WERI-Rb-1 (cell line): Measurements from ENCODE around the gene KIAA0825.
"Not testable (repeated sequence)": the region's sequence is repeated elsewhere in the genome, so short reads cannot be mapped to it uniquely, and the experiment has no call there.

Experiments used
- DNase-seq: peaks from one replicate; pipeline ENCODE4 v3.0.0-alpha.2; 2020
- H3K27ac ChIP-seq: fragments of 250-450 bp; sonication (Bioruptor Pico); 2 replicates; pipeline ENCODE4 v1.5.1; 2020; ENCODE audit warnings: mild to moderate bottlenecking, moderate library complexity
- H3K27me3 ChIP-seq: fragments of 250-450 bp; sonication (Bioruptor Pico); 2 replicates; pipeline ENCODE4 v1.5.1; 2021; ENCODE audit warnings: mild to moderate bottlenecking, low read depth, moderate library complexity; ENCODE audit not compliant: insufficient read depth, severe bottlenecking
- H3K36me3 ChIP-seq: fragments of 250-450 bp; sonication (Bioruptor Pico); 2 replicates; pipeline ENCODE4 v1.5.1; 2020; ENCODE audit warnings: mild to moderate bottlenecking, moderate library complexity
- H3K4me3 ChIP-seq: 2 replicates; pipeline ENCODE4 v1.5.1; 2011; ENCODE audit warnings: low read depth, mild to moderate bottlenecking, control low read depth, low read length
- H3K9me3 ChIP-seq: fragments of 250-450 bp; sonication (Bioruptor Pico); 2 replicates; pipeline ENCODE4 v1.5.1; 2021; ENCODE audit warnings: mild to moderate bottlenecking, moderate library complexity; ENCODE audit not compliant: severe bottlenecking
- TF ChIP-seq, protein P1 (sequence below): IDR thresholded peaks from 2 replicates; pipeline ENCODE4 v1.5.1; 2011; ENCODE audit warnings: low read depth, mild to moderate bottlenecking, control low read depth, inconsistent platforms, low read length

The KIAA0825 gene

DNA sequence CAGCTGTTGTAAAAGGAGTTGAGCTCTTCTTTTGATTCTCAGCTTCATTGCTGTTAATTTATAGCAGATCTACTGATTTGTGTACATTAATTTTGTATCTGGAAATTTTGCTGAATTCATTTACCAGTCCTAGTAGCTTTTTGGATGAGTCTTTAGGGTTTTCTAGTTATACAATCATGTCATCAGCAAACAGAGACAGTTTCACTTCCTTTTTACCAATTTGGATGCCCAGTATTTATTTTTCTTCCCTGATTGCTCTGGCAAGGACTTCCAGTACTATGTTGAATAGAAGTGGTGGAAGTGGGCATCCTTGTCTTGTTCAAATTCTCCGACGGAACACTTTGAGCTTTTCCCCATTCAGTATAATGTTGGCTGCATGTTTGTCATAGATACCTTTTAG is 478.1 kb downstream of the KIAA0825 start:
- Histone ChIP-seq H3K9me3 (no peaks in the 10 kb centered on the region), H3K36me3 (no peaks in the 10 kb centered on the region), H3K27ac (no peak overlapping the region), H3K4me3 (no peak overlapping the region), H3K27me3 (no peaks in the 10 kb centered on the region)
- DNase-seq = no peak
- TF ChIP-seq, protein P1, sequence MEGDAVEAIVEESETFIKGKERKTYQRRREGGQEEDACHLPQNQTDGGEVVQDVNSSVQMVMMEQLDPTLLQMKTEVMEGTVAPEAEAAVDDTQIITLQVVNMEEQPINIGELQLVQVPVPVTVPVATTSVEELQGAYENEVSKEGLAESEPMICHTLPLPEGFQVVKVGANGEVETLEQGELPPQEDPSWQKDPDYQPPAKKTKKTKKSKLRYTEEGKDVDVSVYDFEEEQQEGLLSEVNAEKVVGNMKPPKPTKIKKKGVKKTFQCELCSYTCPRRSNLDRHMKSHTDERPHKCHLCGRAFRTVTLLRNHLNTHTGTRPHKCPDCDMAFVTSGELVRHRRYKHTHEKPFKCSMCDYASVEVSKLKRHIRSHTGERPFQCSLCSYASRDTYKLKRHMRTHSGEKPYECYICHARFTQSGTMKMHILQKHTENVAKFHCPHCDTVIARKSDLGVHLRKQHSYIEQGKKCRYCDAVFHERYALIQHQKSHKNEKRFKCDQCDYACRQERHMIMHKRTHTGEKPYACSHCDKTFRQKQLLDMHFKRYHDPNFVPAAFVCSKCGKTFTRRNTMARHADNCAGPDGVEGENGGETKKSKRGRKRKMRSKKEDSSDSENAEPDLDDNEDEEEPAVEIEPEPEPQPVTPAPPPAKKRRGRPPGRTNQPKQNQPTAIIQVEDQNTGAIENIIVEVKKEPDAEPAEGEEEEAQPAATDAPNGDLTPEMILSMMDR = no peak

DNA sequence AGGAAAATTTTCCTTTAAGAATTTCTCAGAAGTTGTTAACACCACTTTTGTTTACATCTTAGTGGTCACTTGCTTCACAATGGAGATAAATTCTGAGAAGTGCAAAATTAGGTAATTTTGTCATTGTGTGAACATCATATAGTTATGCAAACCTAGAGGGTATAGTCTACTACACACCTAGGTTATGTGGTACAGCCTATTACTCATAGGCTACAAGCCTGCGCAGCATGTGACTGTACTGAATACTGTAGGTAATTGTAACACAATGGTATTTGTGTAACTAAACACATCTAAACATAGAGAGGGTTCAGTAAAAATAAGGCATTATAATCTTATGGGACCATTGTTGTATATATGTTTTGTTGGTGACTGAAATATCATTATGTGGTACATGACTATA is 488.3 kb downstream of the KIAA0825 start:
- H3K4me3 ChIP-seq = no peak overlapping the region
- TF ChIP-seq, protein P1 = no peak
- H3K27ac ChIP-seq = no peak overlapping the region
- DNase-seq = no peak
- no peaks in the 10 kb centered on the region for H3K27me3 ChIP-seq
- H3K36me3 ChIP-seq = no peaks in the 10 kb centered on the region
- H3K9me3 ChIP-seq = no peaks in the 10 kb centered on the region

DNA sequence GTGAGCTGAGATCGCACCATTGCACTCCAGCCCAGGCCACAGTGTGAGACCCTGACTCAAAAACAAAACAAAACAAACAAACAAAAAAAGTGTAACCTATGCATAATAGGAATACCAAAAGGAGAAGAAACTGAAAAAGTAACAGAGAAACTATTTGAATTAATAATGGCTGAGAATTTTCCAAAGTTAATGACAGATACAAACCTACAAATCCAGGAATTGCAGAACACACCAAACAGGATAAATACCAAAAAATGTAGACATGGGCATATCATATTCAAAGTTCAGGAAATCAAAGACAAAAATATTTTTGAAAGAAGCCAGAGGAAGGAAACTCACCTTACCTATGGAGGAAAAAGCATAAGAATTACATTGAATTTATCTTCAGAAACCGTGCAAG is 493.3 kb downstream of the KIAA0825 start:
- Histone ChIP-seq H3K9me3 (peaks cover 2% of the 10 kb centered on the region), H3K27me3 (no peaks in the 10 kb centered on the region), H3K27ac (no peak overlapping the region), H3K36me3 (no peaks in the 10 kb centered on the region), H3K4me3 (no peak overlapping the region)
- no peak for DNase-seq
- TF ChIP-seq, protein P1 = no peak

DNA sequence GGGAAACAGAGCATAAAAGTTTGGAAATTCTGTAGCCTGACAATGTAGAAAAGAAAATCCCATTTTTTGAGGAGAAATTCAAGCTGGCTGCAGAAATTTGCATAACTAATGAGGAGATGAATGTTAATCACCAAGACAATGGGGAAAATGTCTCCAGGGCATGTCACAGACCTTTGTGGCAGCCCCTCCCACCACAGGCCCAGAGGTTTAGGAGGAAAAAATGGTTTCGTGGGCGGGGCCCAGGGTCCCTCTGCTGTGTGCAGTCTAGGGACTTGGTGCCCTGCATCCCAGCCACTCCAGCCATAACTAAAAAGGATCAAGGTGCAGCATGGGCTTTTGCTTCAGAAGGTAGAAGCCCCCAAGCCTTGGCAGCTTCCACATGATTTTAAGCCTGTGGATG is 502.1 kb downstream of the KIAA0825 start:
- not testable (repeated sequence) for H3K27me3 ChIP-seq, H3K27ac ChIP-seq, H3K4me3 ChIP-seq, H3K36me3 ChIP-seq, DNase-seq
- peaks cover 12% of the 10 kb centered on the region for H3K9me3 ChIP-seq

DNA sequence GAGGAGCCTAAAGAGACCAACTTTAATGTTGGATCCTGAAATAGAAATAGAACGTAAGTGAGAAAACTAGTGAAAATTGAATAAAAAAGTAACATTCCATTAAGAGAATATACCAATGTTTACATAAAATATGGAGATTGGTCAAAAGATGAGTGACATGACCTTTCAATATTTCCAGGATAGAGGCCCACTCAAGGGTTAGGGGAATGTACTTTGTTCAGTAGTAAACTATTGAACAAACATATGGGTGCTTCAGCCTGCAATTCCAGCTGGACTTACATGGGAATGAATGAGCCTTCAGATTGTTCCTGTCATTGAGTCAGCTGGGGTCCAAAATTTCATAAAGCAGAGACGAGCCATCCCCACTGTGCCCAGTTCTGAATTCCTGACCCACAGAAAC is 505.3 kb downstream of the KIAA0825 start:
- no peaks in the 10 kb centered on the region for H3K27me3 ChIP-seq
- no peaks in the 10 kb centered on the region for H3K36me3 ChIP-seq
- DNase-seq = no peak
- TF ChIP-seq, protein P1 = no peak
- H3K27ac ChIP-seq = no peak overlapping the region
- H3K9me3 ChIP-seq = peaks cover 12% of the 10 kb centered on the region
- no peak overlapping the region for H3K4me3 ChIP-seq

DNA sequence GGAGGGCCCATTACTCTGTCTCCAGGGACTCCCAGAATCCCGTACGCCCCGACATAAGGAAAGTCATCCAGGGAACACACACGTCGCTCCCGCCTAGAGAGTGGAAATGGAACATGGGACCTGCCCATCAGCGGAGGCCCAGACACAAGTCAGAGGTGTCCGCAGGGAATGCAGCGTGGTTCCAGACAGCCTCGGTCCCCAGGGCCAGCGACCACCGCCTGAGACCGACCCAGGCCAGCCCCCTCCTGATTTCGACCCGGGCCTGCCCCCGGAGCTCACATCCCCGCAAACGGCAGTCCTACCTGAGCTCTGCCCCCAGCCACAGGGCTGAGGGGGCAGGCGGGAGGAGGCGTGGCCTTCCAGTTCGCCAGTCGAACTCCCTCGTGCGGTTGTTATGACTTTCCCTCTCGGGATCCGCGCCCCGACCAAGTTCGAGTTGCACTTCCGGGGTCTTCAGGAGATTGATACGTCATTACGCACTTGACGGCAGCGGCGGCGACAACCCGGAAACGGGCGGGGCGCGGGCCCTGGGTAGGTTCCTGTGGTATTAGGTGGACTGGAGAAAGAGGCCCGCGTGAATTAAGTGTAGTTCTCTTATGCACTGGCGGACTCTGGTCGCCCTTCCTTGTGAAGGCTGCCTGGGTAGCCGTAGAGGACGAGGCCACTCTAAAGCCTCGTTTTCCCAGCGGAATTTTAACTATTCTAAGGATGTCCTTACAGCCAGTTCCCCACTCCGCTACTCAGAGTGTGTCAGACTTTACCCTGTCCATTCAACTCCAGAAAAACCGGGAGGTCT is 507.0 kb downstream of the KIAA0825 start:
- Histone ChIP-seq H3K9me3 (peaks cover 3% of the 10 kb centered on the region), H3K27ac (peak overlapping the region; percentile 62), H3K27me3 (no peaks in the 10 kb centered on the region), H3K4me3 (peak overlapping the region; percentile 63), H3K36me3 (no peaks in the 10 kb centered on the region)
- peak; percentile 96 for DNase-seq
- TF ChIP-seq, protein P1 = 0 out of 2 replicates have a peak, but pooled peaks have one; percentile 11
